ENCODE measurements around the gene RNF115.

GRCh38 chr1:145782272-145783099, 41.4 kb downstream of the RNF115 start:
- TF ChIP-seq POLR2A (IDR thresholded peaks at IDR 0.05; ENCODE audit: low read depth, low read length) (no peak), RAD21 (IDR thresholded peaks at IDR 0.05; ENCODE audit: low read length) (no peak)

Data from IMR-90 (cell line).